HG02571 (cell line): ENCODE data around the gene CD22.

Experiments
- ATAC-seq: cut with Tn5 transposase; IDR thresholded peaks from one replicate; pipeline ENCODE4 v1.9.1; 2021; ENCODE audit warnings: mild to moderate bottlenecking, moderate library complexity; ENCODE audit not compliant: unreplicated experiment

Gene CD22

DNA sequence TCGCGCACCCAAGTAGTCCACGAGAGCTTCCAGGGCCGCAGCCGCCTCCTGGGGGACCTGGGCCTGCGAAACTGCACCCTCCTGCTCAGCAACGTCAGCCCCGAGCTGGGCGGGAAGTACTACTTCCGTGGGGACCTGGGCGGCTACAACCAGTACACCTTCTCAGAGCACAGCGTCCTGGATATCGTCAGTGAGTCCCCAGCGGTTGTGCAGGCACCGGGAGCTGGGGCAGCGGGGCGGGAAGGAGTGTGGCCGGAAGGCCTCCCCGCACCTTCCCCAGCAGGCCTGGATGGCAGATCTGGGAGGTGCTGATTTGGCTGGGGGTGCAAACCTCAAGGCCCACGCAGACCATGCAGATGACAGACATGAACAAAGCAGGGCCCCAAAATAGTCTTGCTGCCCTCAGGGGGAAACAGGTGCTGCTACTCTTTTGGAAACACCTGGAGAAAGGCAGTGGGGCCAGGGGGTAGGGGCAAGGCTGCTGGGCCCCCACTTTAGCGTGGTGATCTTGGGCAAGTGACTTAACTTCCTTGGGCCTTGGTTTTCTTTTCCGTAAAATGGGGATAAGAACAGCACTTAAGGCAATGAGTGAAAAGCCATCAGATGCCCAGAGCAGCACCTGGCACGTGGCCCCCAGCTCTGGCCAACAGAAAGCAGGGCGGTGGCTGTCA, 33.1 kb upstream of the CD22 start:
- ATAC-seq, result no peak

DNA sequence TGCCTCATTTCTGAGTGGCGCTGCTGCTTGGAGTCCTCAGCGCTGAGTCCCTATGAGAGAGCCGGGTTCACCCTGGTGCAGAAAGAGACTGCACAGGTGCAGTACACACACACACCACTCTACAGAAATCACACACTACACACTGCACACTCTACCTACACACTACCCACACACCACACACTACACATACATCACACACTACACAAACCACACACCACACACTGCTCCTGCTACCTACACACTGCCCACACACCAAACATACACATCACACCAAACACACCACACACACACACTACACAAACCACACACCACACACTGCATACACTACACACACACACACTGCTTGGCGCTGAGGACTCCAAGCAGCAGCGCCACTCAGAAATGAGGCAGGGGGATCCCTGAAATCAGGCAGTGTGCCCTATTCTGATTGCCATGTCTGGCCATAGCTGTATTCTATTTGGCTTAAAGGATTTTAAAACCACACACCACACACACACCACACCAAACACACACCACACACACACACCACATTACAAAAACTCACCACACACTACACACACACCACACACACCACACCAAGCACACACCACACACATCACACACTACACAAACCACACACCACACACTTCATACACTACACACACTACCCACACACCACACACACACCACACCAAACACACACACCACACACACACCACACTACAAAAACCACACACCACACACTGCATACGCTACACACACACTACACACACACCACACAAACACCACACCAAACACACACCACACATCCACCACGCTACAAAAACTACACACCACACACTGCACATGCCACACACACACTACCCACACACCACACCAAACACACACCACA, 32.1 kb upstream of the CD22 start:
- no peak for ATAC-seq

DNA sequence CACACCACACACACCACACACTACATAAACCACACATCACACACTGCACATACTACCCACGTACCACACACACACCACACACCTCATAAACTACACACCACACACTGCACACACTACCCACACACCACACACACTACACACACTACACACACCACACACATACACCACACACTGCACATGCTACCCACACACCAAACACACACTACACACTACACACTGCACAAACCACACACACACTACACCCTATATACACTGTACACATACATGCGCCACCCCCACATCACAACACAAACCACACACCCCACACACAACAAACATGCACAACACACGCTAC, 31.5 kb upstream of the CD22 start:
- ATAC-seq, result no peak

DNA sequence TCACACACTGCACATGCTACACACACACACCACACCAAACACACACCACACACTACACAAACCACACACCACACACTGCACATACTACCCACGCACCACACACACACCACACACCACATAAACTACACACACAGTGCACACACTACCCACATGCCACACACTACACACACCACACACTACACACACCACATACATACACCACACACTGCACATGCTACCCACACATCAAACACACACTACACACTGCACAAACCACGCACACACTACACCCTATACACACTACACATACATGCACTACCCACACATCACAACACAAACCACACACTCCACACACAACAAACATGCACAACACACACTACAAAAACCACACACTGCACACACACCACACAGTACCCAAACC, 31.1 kb upstream of the CD22 start:
- no peak for ATAC-seq

DNA sequence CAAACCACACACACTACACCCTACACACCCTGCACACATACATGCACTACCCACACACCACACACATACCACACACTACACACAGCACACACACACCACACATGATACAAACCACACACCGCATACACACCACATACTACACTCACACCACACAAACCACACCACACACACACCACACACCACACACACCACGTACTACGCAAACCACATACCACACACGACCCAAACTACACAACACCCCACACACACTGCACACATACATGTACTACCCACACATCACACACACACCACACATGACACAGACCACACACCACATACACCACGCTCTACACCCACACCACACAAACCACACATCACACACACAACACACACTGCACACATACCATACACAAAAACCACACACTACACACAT, 30.4 kb upstream of the CD22 start:
- ATAC-seq, result no peak

DNA sequence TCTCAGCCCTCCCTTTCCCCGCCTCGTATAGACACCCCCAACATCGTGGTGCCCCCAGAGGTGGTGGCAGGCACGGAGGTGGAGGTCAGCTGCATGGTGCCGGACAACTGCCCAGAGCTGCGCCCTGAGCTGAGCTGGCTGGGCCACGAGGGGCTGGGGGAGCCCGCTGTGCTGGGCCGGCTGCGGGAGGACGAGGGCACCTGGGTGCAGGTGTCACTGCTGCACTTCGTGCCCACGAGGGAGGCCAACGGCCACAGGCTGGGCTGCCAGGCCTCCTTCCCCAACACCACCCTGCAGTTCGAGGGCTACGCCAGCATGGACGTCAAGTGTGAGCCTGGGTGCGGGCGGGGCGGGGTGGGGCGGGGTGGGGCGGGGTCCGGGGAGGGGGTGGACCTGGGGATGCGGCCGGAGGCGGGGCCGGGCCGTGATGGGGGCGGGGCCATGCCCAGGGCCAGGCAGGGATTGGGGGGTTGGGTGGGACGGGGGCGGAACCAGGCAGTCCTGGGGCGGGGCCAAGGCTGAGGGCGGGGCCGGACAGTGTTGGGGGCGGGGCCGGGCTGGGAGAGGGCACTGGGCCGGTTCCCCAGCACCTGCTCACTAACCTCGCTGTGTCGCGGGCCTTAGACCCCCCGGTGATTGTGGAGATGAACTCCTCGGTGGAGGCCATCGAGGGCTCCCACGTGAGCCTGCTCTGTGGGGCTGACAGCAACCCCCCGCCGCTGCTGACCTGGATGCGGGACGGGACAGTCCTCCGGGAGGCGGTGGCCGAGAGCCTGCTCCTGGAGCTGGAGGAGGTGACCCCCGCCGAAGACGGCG, 29.3 kb upstream of the CD22 start:
- ATAC-seq, result no peak

GRCh38 chr19:35300339-35300649, 28.7 kb upstream of the CD22 start:
- no peak for ATAC-seq

- no peak for ATAC-seq
Measured at GRCh38 chr19:35301961-35302360, 27.0 kb upstream of the CD22 start.

DNA sequence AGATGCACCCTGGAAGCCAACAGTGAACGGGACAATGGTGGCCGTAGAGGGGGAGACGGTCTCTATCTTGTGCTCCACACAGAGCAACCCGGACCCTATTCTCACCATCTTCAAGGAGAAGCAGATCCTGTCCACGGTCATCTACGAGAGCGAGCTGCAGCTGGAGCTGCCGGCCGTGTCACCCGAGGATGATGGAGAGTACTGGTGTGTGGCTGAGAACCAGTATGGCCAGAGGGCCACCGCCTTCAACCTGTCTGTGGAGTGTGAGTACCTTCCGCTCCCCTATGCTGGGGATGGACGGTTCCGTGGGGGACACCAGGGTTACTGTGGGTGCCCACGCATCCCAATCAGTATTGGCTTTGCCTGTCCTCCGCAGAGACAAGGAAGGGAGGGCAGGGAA, 26.5 kb upstream of the CD22 start:
- no peak for ATAC-seq

DNA sequence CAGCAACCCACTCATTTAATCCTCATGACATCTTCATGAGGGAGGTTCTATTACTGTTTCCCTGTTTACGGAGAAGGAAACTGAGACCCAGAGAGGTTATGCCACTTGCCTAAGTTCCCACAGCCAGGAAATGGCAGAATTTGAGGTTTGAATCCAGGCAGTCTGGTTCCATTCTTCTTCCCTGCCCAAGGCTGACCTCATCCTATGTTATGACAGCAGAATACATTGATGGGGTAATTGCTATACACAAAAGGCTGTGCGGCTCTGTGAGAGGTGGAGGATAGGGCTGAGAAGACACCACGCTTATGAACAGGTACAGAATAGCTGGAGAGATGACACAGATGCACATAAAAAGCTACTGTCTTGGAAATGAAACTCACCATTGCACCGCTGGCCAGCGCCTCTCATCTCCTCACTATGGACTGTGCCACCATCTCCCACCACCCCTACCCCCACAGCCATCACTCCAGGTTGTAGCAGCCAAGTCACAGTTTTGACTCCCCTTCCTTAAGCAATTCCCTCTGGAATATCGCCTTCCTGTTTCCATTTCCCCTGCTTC, 25.6 kb upstream of the CD22 start:
- ATAC-seq, result no peak

GRCh38 chr19:35304036-35304435, 25.0 kb upstream of the CD22 start:
- ATAC-seq, result no peak

DNA sequence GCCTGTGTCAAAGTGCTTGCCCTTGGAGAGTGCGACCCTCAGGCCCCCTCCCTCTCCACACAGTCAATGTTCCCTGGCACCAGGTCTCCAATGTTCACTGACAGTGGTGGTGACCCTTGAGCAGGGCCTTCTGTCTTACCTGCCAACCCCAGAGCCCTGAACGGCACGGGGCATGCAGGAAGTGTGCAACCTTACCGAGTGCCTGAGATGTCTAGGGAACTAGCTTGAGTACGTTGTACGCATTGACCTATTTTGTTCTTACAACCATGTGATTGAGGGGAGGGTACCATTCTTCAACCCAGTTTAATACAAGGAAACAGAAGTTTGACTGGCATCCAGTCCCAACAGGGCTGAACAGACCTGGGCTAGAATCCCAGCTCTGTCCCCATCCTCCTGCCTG, 23.8 kb upstream of the CD22 start:
- no peak for ATAC-seq

DNA sequence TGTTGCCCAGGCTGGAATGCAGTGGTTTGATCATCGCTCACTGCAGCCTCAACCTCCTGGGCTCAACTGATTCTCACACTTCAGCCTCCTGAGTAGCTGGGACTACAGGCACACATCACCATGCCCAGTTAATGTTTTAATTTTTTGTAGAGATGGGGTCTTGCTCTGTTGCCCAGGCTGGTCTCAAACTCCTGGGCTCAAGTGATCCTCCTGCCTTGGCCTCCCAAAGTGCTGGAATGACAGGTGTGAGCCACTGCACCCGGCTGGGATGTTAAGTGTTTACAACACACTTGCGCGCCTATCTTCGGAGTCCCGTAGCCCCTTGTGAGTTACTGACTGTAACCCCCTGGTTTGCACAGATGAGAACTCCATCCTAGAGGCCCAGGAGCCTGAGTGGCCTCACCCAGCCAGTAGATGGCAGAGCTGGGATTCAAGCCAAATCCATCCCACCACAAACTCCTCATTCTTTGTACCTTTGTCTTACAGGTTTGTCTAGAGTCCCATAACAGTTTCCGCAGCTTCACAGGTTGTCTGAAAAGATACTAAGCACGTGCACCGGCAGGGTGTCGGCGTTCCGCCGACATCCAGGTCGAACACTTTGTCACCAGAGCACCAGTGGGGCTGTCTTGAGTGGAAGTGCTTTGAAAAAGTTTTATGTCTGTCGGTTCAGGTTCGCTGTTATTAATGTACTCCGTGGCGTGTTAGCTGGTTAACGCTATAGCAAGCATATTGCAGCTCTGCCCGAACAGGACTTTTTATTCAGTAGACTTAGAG, 22.3 kb upstream of the CD22 start:
- no peak for ATAC-seq

DNA sequence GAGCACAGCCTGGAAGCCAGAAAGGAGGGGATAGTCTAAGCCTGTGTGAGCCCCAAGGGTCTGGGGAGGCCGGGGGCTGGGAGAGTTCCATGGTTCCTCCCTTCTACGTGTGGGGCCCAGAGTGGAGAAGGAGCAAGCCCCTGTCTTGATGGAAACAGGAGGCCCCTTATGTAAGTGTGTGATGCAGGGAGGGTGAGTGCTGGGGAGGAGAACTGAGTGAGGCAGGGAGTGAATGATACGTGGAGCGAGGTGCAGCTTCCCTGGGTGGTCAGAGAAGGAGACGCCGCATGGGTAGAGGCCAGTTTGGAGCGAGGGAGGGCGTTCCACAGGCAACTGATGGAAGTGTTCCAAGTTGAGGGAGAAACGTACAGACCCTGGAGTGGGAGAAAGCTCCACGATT, 21.1 kb upstream of the CD22 start:
- no peak for ATAC-seq

- no peak for ATAC-seq
Measured at GRCh38 chr19:35308910-35309309, 20.1 kb upstream of the CD22 start.

DNA sequence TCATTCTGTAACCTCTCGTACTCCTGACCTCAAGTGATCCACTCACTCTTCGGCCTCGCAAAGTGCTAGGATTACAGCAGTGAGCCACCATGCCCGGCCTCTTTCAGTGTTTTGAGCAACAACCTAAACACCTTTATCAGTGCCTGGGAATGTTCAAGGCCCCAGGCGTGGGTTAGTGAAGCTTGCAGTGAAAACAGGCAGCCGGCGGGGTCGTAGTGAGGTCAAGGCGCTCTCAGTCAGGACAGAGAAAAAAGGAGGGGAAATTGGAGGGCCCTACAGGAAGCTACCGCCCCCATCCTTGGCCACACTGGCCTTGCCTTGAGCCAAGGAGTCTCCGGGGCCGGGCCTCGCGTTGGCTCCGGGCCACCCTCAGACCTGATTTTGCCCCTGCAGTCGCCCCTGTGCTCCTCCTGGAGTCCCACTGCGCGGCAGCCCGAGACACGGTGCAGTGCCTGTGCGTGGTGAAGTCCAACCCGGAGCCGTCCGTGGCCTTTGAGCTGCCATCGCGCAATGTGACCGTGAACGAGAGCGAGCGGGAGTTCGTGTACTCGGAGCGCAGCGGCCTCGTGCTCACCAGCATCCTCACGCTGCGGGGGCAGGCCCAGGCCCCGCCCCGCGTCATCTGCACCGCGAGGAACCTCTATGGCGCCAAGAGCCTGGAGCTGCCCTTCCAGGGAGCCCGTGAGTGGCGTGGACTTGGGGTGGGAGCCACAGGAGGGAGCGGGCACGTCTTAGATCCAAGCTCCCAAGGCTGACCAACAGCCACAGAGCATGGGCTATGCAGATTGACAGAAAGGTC, 19.3 kb upstream of the CD22 start:
- ATAC-seq, result no peak

GRCh38 chr19:35310331-35310730, 18.7 kb upstream of the CD22 start:
- ATAC-seq, result no peak

DNA sequence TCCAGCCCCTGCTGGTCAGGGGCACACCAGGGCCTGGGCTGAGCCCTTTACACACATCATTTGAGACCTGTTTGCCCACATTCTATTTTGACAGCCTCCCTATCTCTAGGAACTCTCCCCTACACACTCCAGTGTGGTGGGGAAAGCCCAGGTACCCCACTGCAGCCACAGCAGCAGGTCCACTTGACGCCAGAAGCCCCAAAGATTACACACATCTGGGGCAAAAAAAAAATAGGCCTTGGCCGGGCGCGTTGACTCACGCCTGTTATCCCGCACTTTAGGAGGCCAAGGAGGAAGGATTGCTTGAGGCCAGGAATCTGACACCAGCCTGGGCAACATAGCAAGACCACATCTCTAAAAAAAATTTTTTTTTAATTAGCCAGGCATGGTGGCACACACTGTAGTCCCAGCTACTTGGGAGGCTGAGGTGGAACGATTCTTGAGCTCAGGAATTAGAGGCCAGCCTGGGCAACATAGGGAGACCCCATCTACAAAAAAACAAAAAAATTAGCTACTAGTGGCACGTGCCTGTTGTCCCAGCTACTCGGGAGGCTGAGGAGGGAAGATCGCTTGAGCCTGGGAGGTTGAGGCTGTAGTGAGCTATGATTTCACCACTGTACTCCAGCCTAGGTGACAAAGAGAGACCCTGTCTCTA, 18.0 kb upstream of the CD22 start:
- no peak for ATAC-seq

DNA sequence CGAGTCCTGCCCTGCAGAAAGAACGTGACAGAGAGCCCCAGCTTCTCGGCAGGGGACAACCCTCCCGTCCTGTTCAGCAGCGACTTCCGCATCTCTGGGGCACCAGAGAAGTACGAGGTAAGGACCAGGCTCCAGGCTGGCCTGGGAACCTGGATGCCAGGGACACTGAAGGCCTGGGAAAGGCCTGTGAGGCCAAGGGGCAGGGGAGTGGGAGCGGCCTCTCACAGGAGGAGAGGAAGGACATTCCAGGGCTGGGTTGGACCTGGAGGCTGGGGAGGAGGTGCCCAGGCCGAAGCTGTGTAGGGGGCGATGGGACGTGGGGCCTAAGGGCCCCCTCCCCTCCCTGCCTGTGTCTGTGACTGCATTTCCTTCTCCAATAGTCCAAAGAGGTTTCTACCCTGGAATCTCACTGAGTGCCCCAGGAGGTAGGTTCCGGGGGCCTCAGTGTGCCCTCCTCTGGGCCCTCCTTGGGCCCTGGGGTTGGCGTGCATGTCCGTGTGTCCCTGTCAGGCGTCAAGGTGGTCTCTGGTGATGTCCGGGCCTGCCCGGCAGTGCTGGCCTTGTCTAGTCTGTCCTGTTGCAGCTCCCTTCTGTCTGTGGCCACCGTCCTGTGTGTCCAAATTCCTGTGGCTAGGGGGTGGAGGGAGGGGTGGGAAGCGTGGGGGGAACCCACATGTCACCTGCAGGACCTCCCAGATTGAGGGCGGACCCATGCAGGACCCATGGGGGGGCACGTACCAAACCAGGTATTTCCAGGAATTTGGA, 16.9 kb upstream of the CD22 start:
- ATAC-seq, result no peak
